Astrocyte (in vitro differentiated cells and primary cell): Measurements from ENCODE around the gene TAS2R50. TPM values are rescaled to one million over a fixed set of nuclear protein-coding genes. Genes with fewer than 3 reads are reported as not detected.

Experiments
- DNase-seq: peaks from one replicate; pipeline ENCODE4 v3.0.0-alpha.2; 2010; ENCODE audit warnings: low read depth
- FAIRE-seq: peaks from 2 replicates; lab custom pipeline; 2011; peaks lifted over from hg19 to GRCh38; lab: Jason Lieb, UNC
- H2AFZ ChIP-seq: 2 replicates; pipeline ENCODE4 v1.6.0; 2012; ENCODE audit warnings: low read depth, low read length, inconsistent platforms
- H3K27ac ChIP-seq: 2 replicates; pipeline ENCODE4 v1.5.1; 2011; ENCODE audit warnings: low read depth, low read length, inconsistent platforms
- H3K27me3 ChIP-seq: 2 replicates; pipeline ENCODE4 v1.6.0; 2011; ENCODE audit warnings: low read length, inconsistent platforms; ENCODE audit not compliant: insufficient read depth
- H3K36me3 ChIP-seq: 2 replicates; pipeline ENCODE4 v1.5.1; 2011; ENCODE audit warnings: low read length, inconsistent platforms; ENCODE audit not compliant: insufficient read depth
- H3K4me1 ChIP-seq: 2 replicates; pipeline ENCODE4 v1.5.1; 2011; ENCODE audit warnings: low read length, inconsistent platforms; ENCODE audit not compliant: insufficient read depth
- H3K4me2 ChIP-seq: 2 replicates; pipeline ENCODE4 v1.6.0; 2012; ENCODE audit warnings: low read length, inconsistent platforms
- H3K4me3 ChIP-seq: 2 replicates; pipeline ENCODE4 v1.5.1; 2011; ENCODE audit warnings: low read depth, mild to moderate bottlenecking, low read length, inconsistent platforms; ENCODE audit not compliant: insufficient read depth
- H3K79me2 ChIP-seq: 2 replicates; pipeline ENCODE4 v1.6.0; 2012; ENCODE audit warnings: mild to moderate bottlenecking, low read length, inconsistent platforms; ENCODE audit not compliant: insufficient read depth
- H3K9ac ChIP-seq: 2 replicates; pipeline ENCODE4 v1.6.0; 2012; ENCODE audit warnings: mild to moderate bottlenecking, low read length, inconsistent platforms
- H3K9me3 ChIP-seq: 2 replicates; pipeline ENCODE4 v1.5.1; 2012; ENCODE audit warnings: low read depth, mild to moderate bottlenecking, low read length, inconsistent platforms; ENCODE audit not compliant: insufficient read depth
- H4K20me1 ChIP-seq: 2 replicates; pipeline ENCODE4 v1.6.0; 2012; ENCODE audit warnings: low read length, inconsistent platforms; ENCODE audit not compliant: insufficient read depth
- H3K27ac Mint-ChIP-seq: one replicate; pipeline ENCODE4 v1.8.0; 2021; ENCODE audit warnings: mild to moderate bottlenecking, mixed read lengths; ENCODE audit not compliant: unreplicated experiment
- H3K27me3 Mint-ChIP-seq: one replicate; pipeline ENCODE4 v1.8.0; 2021; ENCODE audit warnings: low read depth, mixed read lengths; ENCODE audit not compliant: unreplicated experiment
- H3K36me3 Mint-ChIP-seq: one replicate; pipeline ENCODE4 v1.8.0; 2021; ENCODE audit warnings: low read depth, mixed read lengths; ENCODE audit not compliant: unreplicated experiment
- H3K4me1 Mint-ChIP-seq: one replicate; pipeline ENCODE4 v1.8.0; 2021; ENCODE audit warnings: low read depth, mixed read lengths; ENCODE audit not compliant: unreplicated experiment
- H3K4me3 Mint-ChIP-seq: one replicate; pipeline ENCODE4 v1.8.0; 2021; ENCODE audit warnings: mild to moderate bottlenecking, moderate library complexity, mixed read lengths; ENCODE audit not compliant: unreplicated experiment
- H3K9me3 Mint-ChIP-seq: one replicate; pipeline ENCODE4 v1.8.0; 2021; ENCODE audit warnings: mild to moderate bottlenecking, mixed read lengths; ENCODE audit not compliant: unreplicated experiment
- EZH2 ChIP-seq: IDR thresholded peaks from 2 replicates; pipeline ENCODE4 v1.6.1; 2012; ENCODE audit warnings: mild to moderate bottlenecking, low read length, inconsistent platforms; ENCODE audit not compliant: insufficient read depth
- total RNA-seq: library from RNA; stranded (reverse); gene quantifications from 2 replicates; pipeline ENCODE4 v1.2.1, GENCODE V29; 2021
- TF ChIP-seq, protein P1 (sequence below): IDR thresholded peaks from 2 replicates; pipeline ENCODE4 v1.5.1; 2011; ENCODE audit warnings: low read depth, mild to moderate bottlenecking, inconsistent platforms, low read length, moderate library complexity; ENCODE audit not compliant: insufficient read depth

Gene TAS2R50
- total RNA-seq, 1 donor from 2014 or later, result 1.2 TPM

DNA sequence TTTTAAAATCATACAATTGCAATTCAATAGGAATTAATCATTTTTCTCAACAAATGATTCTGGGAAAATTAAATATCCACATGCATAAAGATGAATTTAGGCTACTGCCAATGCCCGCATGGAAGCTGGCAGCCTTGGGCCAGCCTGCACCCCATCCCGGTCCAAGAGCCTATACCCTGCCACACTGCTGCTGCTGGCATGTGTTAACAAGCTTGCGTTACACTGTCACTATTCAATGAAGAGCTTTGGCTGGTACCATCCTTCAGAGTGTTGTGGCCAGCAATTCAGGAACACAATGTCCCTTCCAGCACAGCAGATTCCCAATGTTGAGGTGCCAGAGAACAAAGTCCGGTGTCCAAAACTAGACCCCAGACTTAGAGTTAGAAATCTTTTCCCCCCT is 34.1 kb downstream of the TAS2R50 start:
- Mint-ChIP-seq H3K36me3 (no peaks in the 10 kb centered on the region), H3K4me3 (no peak overlapping the region), H3K27ac (no peak overlapping the region), H3K9me3 (peaks cover 16% of the 10 kb centered on the region), H3K27me3 (no peaks in the 10 kb centered on the region), H3K4me1 (peaks cover 2% of the 10 kb centered on the region)
- H3K36me3 ChIP-seq, result no peaks in the 10 kb centered on the region
- no peak overlapping the region for H2AFZ ChIP-seq
- no peaks in the 10 kb centered on the region for H3K27me3 ChIP-seq
- H3K4me3 ChIP-seq, result no peak overlapping the region
- DNase-seq, result no peak
- TF ChIP-seq, protein P1, sequence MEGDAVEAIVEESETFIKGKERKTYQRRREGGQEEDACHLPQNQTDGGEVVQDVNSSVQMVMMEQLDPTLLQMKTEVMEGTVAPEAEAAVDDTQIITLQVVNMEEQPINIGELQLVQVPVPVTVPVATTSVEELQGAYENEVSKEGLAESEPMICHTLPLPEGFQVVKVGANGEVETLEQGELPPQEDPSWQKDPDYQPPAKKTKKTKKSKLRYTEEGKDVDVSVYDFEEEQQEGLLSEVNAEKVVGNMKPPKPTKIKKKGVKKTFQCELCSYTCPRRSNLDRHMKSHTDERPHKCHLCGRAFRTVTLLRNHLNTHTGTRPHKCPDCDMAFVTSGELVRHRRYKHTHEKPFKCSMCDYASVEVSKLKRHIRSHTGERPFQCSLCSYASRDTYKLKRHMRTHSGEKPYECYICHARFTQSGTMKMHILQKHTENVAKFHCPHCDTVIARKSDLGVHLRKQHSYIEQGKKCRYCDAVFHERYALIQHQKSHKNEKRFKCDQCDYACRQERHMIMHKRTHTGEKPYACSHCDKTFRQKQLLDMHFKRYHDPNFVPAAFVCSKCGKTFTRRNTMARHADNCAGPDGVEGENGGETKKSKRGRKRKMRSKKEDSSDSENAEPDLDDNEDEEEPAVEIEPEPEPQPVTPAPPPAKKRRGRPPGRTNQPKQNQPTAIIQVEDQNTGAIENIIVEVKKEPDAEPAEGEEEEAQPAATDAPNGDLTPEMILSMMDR, result no peak
- no peak for TF ChIP-seq EZH2
- FAIRE-seq, result no peak
- H3K79me2 ChIP-seq, result peaks cover 15% of the 10 kb centered on the region
- no peak overlapping the region for H3K27ac ChIP-seq
- H3K4me2 ChIP-seq, result no peak overlapping the region
- H4K20me1 ChIP-seq, result peaks cover 5% of the 10 kb centered on the region
- H3K9ac ChIP-seq, result no peak overlapping the region
- H3K4me1 ChIP-seq, result no peaks in the 10 kb centered on the region
- H3K9me3 ChIP-seq, result no peaks in the 10 kb centered on the region

DNA sequence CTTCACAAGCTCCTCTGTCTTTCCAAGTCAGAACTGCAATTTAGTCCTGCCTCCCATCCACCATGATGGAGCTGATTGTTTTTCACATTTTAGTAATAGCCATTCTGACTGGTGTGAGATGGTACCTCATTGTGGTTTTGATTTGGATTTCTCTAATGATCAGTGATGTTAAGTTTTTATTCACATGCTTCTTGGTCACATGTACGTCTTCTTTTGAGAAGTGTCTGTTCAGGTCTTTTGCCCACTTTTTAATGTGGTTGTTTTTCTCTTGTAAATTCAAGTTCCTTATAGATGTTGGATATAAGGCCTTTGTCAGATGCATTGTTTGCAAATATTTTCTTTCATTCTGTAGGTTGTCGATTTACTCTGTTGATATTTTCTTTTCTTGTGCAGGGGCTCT is 43.5 kb downstream of the TAS2R50 start:
- Histone ChIP-seq H3K27ac (no peak overlapping the region), H2AFZ (no peak overlapping the region), H3K9me3 (no peaks in the 10 kb centered on the region), H3K4me1 (peaks cover 15% of the 10 kb centered on the region), H3K4me2 (no peak overlapping the region), H4K20me1 (no peaks in the 10 kb centered on the region), H3K9ac (no peak overlapping the region), H3K27me3 (no peaks in the 10 kb centered on the region), H3K79me2 (no peaks in the 10 kb centered on the region), H3K36me3 (no peaks in the 10 kb centered on the region), H3K4me3 (no peak overlapping the region)
- FAIRE-seq, result no peak
- Mint-ChIP-seq H3K9me3 (peaks cover 16% of the 10 kb centered on the region), H3K4me1 (peaks cover 31% of the 10 kb centered on the region), H3K27ac (no peak overlapping the region), H3K4me3 (no peak overlapping the region), H3K27me3 (no peaks in the 10 kb centered on the region), H3K36me3 (peaks cover 1% of the 10 kb centered on the region)
- DNase-seq, result no peak
- TF ChIP-seq, protein P1, result no peak
- TF ChIP-seq EZH2, result no peak

DNA sequence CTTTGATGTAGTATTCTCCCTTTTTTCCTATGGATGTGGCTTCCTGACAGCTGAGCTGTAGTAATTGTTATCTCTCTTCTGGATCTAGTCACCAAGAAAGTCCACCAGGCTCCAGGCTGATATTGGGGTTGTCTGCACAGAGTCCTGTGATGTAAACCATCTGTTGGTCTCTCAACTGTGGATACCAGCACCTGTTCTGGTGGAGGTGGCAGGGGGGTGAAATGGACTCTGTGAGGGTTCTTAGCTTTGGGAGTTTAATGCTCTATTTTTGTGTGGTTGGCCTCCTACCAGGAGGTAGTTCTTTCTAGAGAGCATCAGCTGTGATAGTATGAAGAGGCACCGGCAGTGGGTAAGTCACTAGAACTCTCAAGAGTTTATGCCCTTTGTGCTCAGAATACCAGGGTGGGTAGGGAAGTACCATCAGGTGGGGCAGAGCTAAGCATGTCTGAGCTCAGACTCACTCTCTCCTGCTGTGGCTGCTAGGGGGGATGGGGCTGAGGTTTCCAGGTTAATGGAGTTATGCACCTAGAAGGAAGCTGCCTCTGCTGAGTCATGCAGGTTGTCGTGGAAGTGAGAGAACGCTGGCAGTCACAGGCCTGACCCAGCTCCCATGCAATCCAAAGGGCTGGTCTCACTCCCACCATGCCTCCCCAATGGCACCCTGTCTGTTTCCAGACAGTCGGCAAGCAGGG is 44.6 kb downstream of the TAS2R50 start:
- no peak overlapping the region for H3K4me3 Mint-ChIP-seq
- H3K4me1 ChIP-seq, result peaks cover 15% of the 10 kb centered on the region
- DNase-seq, result peak; percentile 27

More for the DNA sequence above, 44.6 kb downstream of the TAS2R50 start:
- no peak for TF ChIP-seq EZH2
- TF ChIP-seq, protein P1, result no peak
- Mint-ChIP-seq H3K4me1 (peaks cover 31% of the 10 kb centered on the region), H3K36me3 (no peaks in the 10 kb centered on the region), H3K27ac (peak overlapping the region; percentile 89), H3K27me3 (no peaks in the 10 kb centered on the region), H3K9me3 (peaks cover 6% of the 10 kb centered on the region)
- H3K4me3 ChIP-seq, result no peak overlapping the region
- no peak overlapping the region for H3K9ac ChIP-seq
- no peaks in the 10 kb centered on the region for H3K36me3 ChIP-seq
- no peaks in the 10 kb centered on the region for H4K20me1 ChIP-seq
- H2AFZ ChIP-seq, result no peak overlapping the region
- H3K27ac ChIP-seq, result peak overlapping the region; percentile 24
- H3K4me2 ChIP-seq, result peak overlapping the region; percentile 19
- H3K79me2 ChIP-seq, result no peaks in the 10 kb centered on the region
- no peaks in the 10 kb centered on the region for H3K9me3 ChIP-seq
- FAIRE-seq, result no peak
- H3K27me3 ChIP-seq, result no peaks in the 10 kb centered on the region
